NCI-H1417 (cell line): ENCODE data around the gene CDC73.
"Not testable (repeated sequence)": the region's sequence is repeated elsewhere in the genome, so short reads cannot be mapped to it uniquely, and the experiment has no call there.

Experiments
- DNase-seq, 3 experiments: peaks; one replicate each; lab custom pipeline; 2025; lab: John Stamatoyannopoulos, UW

CDC73 gene

GRCh38 chr1:193181536-193181935, 59.7 kb downstream of the CDC73 start:
- no peak for DNase-seq

GRCh38 chr1:193181985-193182384, 60.2 kb downstream of the CDC73 start:
- peak in 1 of 3 experiments; percentile 21 for DNase-seq

GRCh38 chr1:193183019-193183627, 61.3 kb downstream of the CDC73 start:
- peak; percentile 6 to 85 (median 71) for DNase-seq

- DNase-seq = peak in 1 of 3 experiments; percentile 38
Observed at GRCh38 chr1:193184776-193185175, 62.9 kb downstream of the CDC73 start.

GRCh38 chr1:193185211-193185610, 63.4 kb downstream of the CDC73 start:
- DNase-seq = peak in 1 of 3 experiments; percentile 36

GRCh38 chr1:193185901-193186731, 64.3 kb downstream of the CDC73 start, which contains the start of gene B3GALT2:
TSS of gene B3GALT2 (minus strand) at chr1:193186613. CDS start at chr1:193181562, 5,051 bp downstream.
- peak in 2 of 3 experiments; percentile 73 to 84 for DNase-seq

- DNase-seq = no peak
Observed at GRCh38 chr1:193187114-193187513, 65.3 kb downstream of the CDC73 start.

GRCh38 chr1:193188915-193189314, 67.1 kb downstream of the CDC73 start:
- DNase-seq = not testable (repeated sequence)

- DNase-seq = peak in 1 of 3 experiments; percentile 48
Observed at GRCh38 chr1:193189442-193190095, 67.7 kb downstream of the CDC73 start.

- DNase-seq = peak in 1 of 3 experiments; percentile 31
Observed at GRCh38 chr1:193190096-193190744, 68.4 kb downstream of the CDC73 start.

GRCh38 chr1:193192586-193192985, 70.8 kb downstream of the CDC73 start:
- DNase-seq = no peak

- no peak for DNase-seq
Observed at GRCh38 chr1:193199940-193200339, 78.1 kb downstream of the CDC73 start.

- DNase-seq = no peak
Observed at GRCh38 chr1:193201021-193201420, 79.2 kb downstream of the CDC73 start.

GRCh38 chr1:193210996-193211395, 89.2 kb downstream of the CDC73 start:
- no peak for DNase-seq

GRCh38 chr1:193211539-193211938, 89.7 kb downstream of the CDC73 start:
- no peak for DNase-seq

- DNase-seq = no peak
Observed at GRCh38 chr1:193212637-193213036, 90.8 kb downstream of the CDC73 start.

GRCh38 chr1:193213998-193214397, 92.2 kb downstream of the CDC73 start:
- DNase-seq = no peak

- DNase-seq = no peak
Observed at GRCh38 chr1:193216920-193217319, 95.1 kb downstream of the CDC73 start.

GRCh38 chr1:193219391-193219790, 97.6 kb downstream of the CDC73 start:
- no peak for DNase-seq

- peak in 2 of 3 experiments; percentile 5 to 68 for DNase-seq
Observed at GRCh38 chr1:193221651-193222050, 99.8 kb downstream of the CDC73 start.

GRCh38 chr1:193222056-193222615, 100.3 kb downstream of the CDC73 start:
- peak in 1 of 3 experiments; percentile 23 for DNase-seq

GRCh38 chr1:193229136-193229535, 107.3 kb downstream of the CDC73 start:
- peak in 1 of 3 experiments; percentile 8 for DNase-seq
